ENCODE results near the gene IGBP1. TPM values are rescaled to one million over a fixed set of nuclear protein-coding genes. Genes with fewer than 3 reads are reported as not detected.
"Not testable (repeated sequence)": the region's sequence is repeated elsewhere in the genome, so short reads cannot be mapped to it uniquely, and the experiment has no call there.

IGBP1 gene
- polyA plus RNA-seq, 4 donors = 98.6 to 109 (median 104) TPM

- no peak for DNase-seq (ENCODE audit: low read depth in 4 of 4, low spot score in 3 of 4)
Observed at GRCh38 chrX:70166601-70167590, 33.6 kb downstream of the IGBP1 start.

- no peak for DNase-seq (ENCODE audit: low read depth in 4 of 4, low spot score in 3 of 4)
Observed at GRCh38 chrX:70168238-70169188, 35.3 kb downstream of the IGBP1 start.

- DNase-seq (ENCODE audit: low read depth in 4 of 4, low spot score in 3 of 4) = no peak
Observed at GRCh38 chrX:70169281-70169680, 36.0 kb downstream of the IGBP1 start.

- DNase-seq (ENCODE audit: low read depth in 4 of 4, low spot score in 3 of 4) = no peak
Observed at GRCh38 chrX:70171624-70172023, 38.4 kb downstream of the IGBP1 start.

- no peak for DNase-seq (ENCODE audit: low read depth in 4 of 4, low spot score in 3 of 4)
Observed at GRCh38 chrX:70172221-70172620, 39.0 kb downstream of the IGBP1 start.

GRCh38 chrX:70172964-70173363 lies 39.7 kb downstream of the IGBP1 start:
- DNase-seq (ENCODE audit: low read depth in 4 of 4, low spot score in 3 of 4) = no peak

- DNase-seq (ENCODE audit: low read depth in 4 of 4, low spot score in 3 of 4) = no peak
Observed at GRCh38 chrX:70174754-70175153, 41.5 kb downstream of the IGBP1 start.

- DNase-seq (ENCODE audit: low read depth in 4 of 4, low spot score in 3 of 4) = no peak
Observed at GRCh38 chrX:70175338-70175737, 42.1 kb downstream of the IGBP1 start.

GRCh38 chrX:70176938-70177533 lies 43.8 kb downstream of the IGBP1 start, which contains the start of gene DGAT2L6:
TSS of gene DGAT2L6 (plus strand) at chrX:70177483. CDS start at chrX:70177583, 100 bp downstream.
- DNase-seq (ENCODE audit: low read depth in 4 of 4, low spot score in 3 of 4) = no peak

GRCh38 chrX:70183091-70183490 lies 49.8 kb downstream of the IGBP1 start:
- DNase-seq (ENCODE audit: low read depth in 4 of 4, low spot score in 3 of 4) = no peak

GRCh38 chrX:70190225-70190624 lies 57.0 kb downstream of the IGBP1 start:
- no peak for DNase-seq (ENCODE audit: low read depth in 4 of 4, low spot score in 3 of 4)

GRCh38 chrX:70196961-70197720 lies 63.9 kb downstream of the IGBP1 start:
- DNase-seq (ENCODE audit: low read depth in 4 of 4, low spot score in 3 of 4) = peak in 2 of 4 donors; percentile 0 to 2

GRCh38 chrX:70201732-70202131 lies 68.5 kb downstream of the IGBP1 start:
- no peak for DNase-seq (ENCODE audit: low read depth in 4 of 4, low spot score in 3 of 4)

- DNase-seq (ENCODE audit: low read depth in 4 of 4, low spot score in 3 of 4) = no peak
Observed at GRCh38 chrX:70208479-70208878, 75.2 kb downstream of the IGBP1 start.

GRCh38 chrX:70209570-70209969 lies 76.3 kb downstream of the IGBP1 start:
- not testable (repeated sequence) for DNase-seq (ENCODE audit: low read depth in 4 of 4, low spot score in 3 of 4)

Other genes with a start within 250 kb of the IGBP1 start
- gene AWAT2, start 83.5 kb upstream of the IGBP1 start, polyA plus RNA-seq (ENCODE audit: insufficient read length in 4 of 4) = not detected
- under 1 TPM in 1 of 4 donors, not detected in 3; 0.05 TPM for gene OTUD6A, start 71.0 kb upstream of the IGBP1 start, polyA plus RNA-seq (ENCODE audit: insufficient read length in 4 of 4)
- not detected for gene DGAT2L6, start 44.0 kb downstream of the IGBP1 start, polyA plus RNA-seq (ENCODE audit: insufficient read length in 4 of 4)
- under 1 TPM in 1 of 4 donors, not detected in 3; 0.10 TPM for gene AWAT1, start 101.2 kb downstream of the IGBP1 start, polyA plus RNA-seq (ENCODE audit: insufficient read length in 4 of 4)
- gene P2RY4, start 126.8 kb downstream of the IGBP1 start, polyA plus RNA-seq (ENCODE audit: insufficient read length in 4 of 4) = under 1 TPM in 3 of 4 donors, not detected in 1; 0.18 to 0.33 (median 0.21) TPM
- gene ARR3, start 134.9 kb downstream of the IGBP1 start, polyA plus RNA-seq (ENCODE audit: insufficient read length in 4 of 4) = under 1 TPM in 3 of 4 donors, not detected in 1; 0.54 to 0.80 (median 0.55) TPM
- 1 to 10 TPM in 1 of 4 donors, under 1 TPM in 3; 0.81 to 1.2 (median 0.94) TPM for gene RAB41, start 148.7 kb downstream of the IGBP1 start, polyA plus RNA-seq (ENCODE audit: insufficient read length in 4 of 4)
- gene PDZD11, start 156.5 kb downstream of the IGBP1 start, polyA plus RNA-seq (ENCODE audit: insufficient read length in 4 of 4) = 10 to 100 TPM; 57.5 to 60.3 (median 58.7) TPM
- gene KIF4A, start 156.7 kb downstream of the IGBP1 start, polyA plus RNA-seq (ENCODE audit: insufficient read length in 4 of 4) = 10 to 100 TPM; 16.1 to 17.9 (median 17.4) TPM

Data from right renal pelvis (tissue), 4 donors.